Right lobe of liver (tissue), 4 donors: ENCODE results near the gene LEO1.

Source experiments
- POLR2A ChIP-seq: fragments of 450-650 bp; IDR thresholded peaks from one replicate; pipeline ENCODE4 v1.6.1; 2017; ENCODE audit warnings: antibody characterized with exemption, mild to moderate bottlenecking
- TF ChIP-seq, protein P1 (sequence below), 4 donors: fragments of 200-600 bp in 3 of 4; fragments of 450-650 bp in 1 of 4; IDR thresholded peaks; one replicate each; pipeline versions ENCODE4 v1.5.1 to v1.8.0; 2016 to 2022; ENCODE audit warnings: antibody characterized with exemption in 4 of 4, mild to moderate bottlenecking in 2 of 4
- donor health status: DM: no; HTN: no; CAD: no.
- donor health status: DM: no; HTN: no; CAD: no.
- donor health status: DM: no; HTN: yes; CAD: no.

DNA sequence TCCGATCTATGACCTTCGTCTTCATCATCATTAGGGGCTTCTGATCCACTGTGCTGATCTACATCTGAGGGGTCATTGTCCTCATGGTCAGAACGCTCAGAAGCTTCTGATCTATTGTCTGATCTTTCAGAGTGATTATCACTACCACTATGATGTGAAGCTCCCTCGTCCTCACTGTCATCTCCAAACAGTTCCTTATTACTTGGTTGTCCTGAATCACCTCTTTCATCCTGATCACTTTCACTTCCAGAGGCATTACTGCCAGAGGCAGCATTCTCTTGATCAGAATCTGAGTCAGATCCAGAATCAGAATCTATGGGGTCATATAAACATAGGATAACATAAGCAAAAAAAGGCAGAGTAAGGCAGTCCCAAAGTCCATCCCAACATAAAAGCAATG, 5.4 kb downstream of the LEO1 start:
- no peak for TF ChIP-seq POLR2A
- TF ChIP-seq, protein P1, sequence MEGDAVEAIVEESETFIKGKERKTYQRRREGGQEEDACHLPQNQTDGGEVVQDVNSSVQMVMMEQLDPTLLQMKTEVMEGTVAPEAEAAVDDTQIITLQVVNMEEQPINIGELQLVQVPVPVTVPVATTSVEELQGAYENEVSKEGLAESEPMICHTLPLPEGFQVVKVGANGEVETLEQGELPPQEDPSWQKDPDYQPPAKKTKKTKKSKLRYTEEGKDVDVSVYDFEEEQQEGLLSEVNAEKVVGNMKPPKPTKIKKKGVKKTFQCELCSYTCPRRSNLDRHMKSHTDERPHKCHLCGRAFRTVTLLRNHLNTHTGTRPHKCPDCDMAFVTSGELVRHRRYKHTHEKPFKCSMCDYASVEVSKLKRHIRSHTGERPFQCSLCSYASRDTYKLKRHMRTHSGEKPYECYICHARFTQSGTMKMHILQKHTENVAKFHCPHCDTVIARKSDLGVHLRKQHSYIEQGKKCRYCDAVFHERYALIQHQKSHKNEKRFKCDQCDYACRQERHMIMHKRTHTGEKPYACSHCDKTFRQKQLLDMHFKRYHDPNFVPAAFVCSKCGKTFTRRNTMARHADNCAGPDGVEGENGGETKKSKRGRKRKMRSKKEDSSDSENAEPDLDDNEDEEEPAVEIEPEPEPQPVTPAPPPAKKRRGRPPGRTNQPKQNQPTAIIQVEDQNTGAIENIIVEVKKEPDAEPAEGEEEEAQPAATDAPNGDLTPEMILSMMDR (IDR thresholded peaks at IDR 0.05), result no peak
